H9 (cell line): ENCODE data around the gene BMP8A. TPM values are rescaled to one million over a fixed set of nuclear protein-coding genes. Genes with fewer than 3 reads are reported as not detected.

Experiments used
- DNase-seq: peaks from one replicate; pipeline ENCODE4 v3.0.0-alpha.2; 2017
- H2AFZ ChIP-seq: one replicate; pipeline ENCODE4 v1.6.1; 2013; ENCODE audit warnings: mild to moderate bottlenecking, low read length, control low read depth, moderate library complexity
- H2AK5ac ChIP-seq: 2 replicates; pipeline ENCODE4 v1.6.1; 2013; ENCODE audit warnings: low read length, control low read depth, mixed read lengths; ENCODE audit not compliant: insufficient read length
- H2BK120ac ChIP-seq: one replicate; pipeline ENCODE4 v1.6.1; 2013; ENCODE audit warnings: low read depth, mild to moderate bottlenecking, low read length, control low read depth, inconsistent platforms; ENCODE audit not compliant: poor library complexity, severe bottlenecking
- H2BK12ac ChIP-seq: 2 replicates; pipeline ENCODE4 v1.6.1; 2013; ENCODE audit warnings: low read length, control low read depth, mixed read lengths, low read depth; ENCODE audit not compliant: insufficient read length
- H2BK15ac ChIP-seq: 2 replicates; pipeline ENCODE4 v1.6.1; 2013; ENCODE audit warnings: low read depth, low read length, control low read depth
- H2BK20ac ChIP-seq: one replicate; pipeline ENCODE4 v1.6.1; 2013; ENCODE audit warnings: low read depth, mild to moderate bottlenecking, low read length, control low read depth, inconsistent platforms; ENCODE audit not compliant: poor library complexity, severe bottlenecking
- H2BK5ac ChIP-seq: 2 replicates; pipeline ENCODE4 v1.6.1; 2013; ENCODE audit warnings: low read length, control low read depth, mixed read lengths; ENCODE audit not compliant: insufficient read length
- H3K14ac ChIP-seq: 2 replicates; pipeline ENCODE4 v1.6.1; 2013; ENCODE audit warnings: low read length, control low read depth; ENCODE audit not compliant: insufficient read depth
- H3K18ac ChIP-seq: 2 replicates; pipeline ENCODE4 v1.6.1; 2013; ENCODE audit warnings: low read depth, mild to moderate bottlenecking, mixed read lengths, low read length, control low read depth; ENCODE audit not compliant: insufficient read length
- H3K23ac ChIP-seq: 2 replicates; pipeline ENCODE4 v1.6.1; 2013; ENCODE audit warnings: low read length, control low read depth, mixed read lengths, low read depth; ENCODE audit not compliant: insufficient read length
- H3K23me2 ChIP-seq: 2 replicates; pipeline ENCODE4 v1.6.1; 2013; ENCODE audit warnings: low read depth, mild to moderate bottlenecking, mixed read lengths, low read length, control low read depth; ENCODE audit not compliant: insufficient read length, poor library complexity, severe bottlenecking
- H3K27ac ChIP-seq: 2 replicates; pipeline ENCODE4 v1.5.1; 2013; ENCODE audit warnings: low read length, control low read depth, mixed read lengths, low read depth; ENCODE audit not compliant: insufficient read length
- H3K27me3 ChIP-seq: 2 replicates; pipeline ENCODE4 v1.6.1; 2013; ENCODE audit warnings: low read length, control low read depth, inconsistent platforms; ENCODE audit not compliant: insufficient read depth
- H3K4ac ChIP-seq: 2 replicates; pipeline ENCODE4 v1.6.1; 2013; ENCODE audit warnings: low read depth, mild to moderate bottlenecking, control low read depth, inconsistent platforms, low read length, moderate library complexity
- H3K4me1 ChIP-seq: 2 replicates; pipeline ENCODE4 v1.6.1; 2013; ENCODE audit warnings: low read length, control low read depth, inconsistent platforms; ENCODE audit not compliant: insufficient read depth
- H3K4me2 ChIP-seq: 2 replicates; pipeline ENCODE4 v1.6.1; 2013; ENCODE audit warnings: low read length, control low read depth, mixed read lengths; ENCODE audit not compliant: insufficient read length, insufficient read depth
- H3K56ac ChIP-seq: 2 replicates; pipeline ENCODE4 v1.6.1; 2013; ENCODE audit warnings: low read depth, mild to moderate bottlenecking, mixed read lengths, low read length, control low read depth; ENCODE audit not compliant: insufficient read length
- H3K79me1 ChIP-seq: 2 replicates; pipeline ENCODE4 v1.6.1; 2013; ENCODE audit warnings: low read depth, mild to moderate bottlenecking, moderate library complexity, low read length, control low read depth, inconsistent platforms; ENCODE audit not compliant: insufficient read depth, poor library complexity, severe bottlenecking
- H3K79me2 ChIP-seq: 2 replicates; pipeline ENCODE4 v1.6.1; 2013; ENCODE audit warnings: low read length, control low read depth, inconsistent platforms; ENCODE audit not compliant: insufficient read depth
- H3K9ac ChIP-seq: 2 replicates; pipeline ENCODE4 v1.6.1; 2013; ENCODE audit warnings: low read length, control low read depth, mixed read lengths; ENCODE audit not compliant: insufficient read length; ENCODE audit errors: extremely low read depth
- H3K9me3 ChIP-seq: one replicate; pipeline ENCODE4 v1.6.1; 2013; ENCODE audit warnings: low read depth, low read length, inconsistent platforms; ENCODE audit not compliant: control insufficient read depth
- H3T11ph ChIP-seq: one replicate; pipeline ENCODE4 v1.6.1; 2013; ENCODE audit warnings: mild to moderate bottlenecking, low read length, control low read depth, inconsistent platforms
- H4K20me1 ChIP-seq: one replicate; pipeline ENCODE4 v1.6.1; 2013; ENCODE audit not compliant: control insufficient read depth, insufficient read length, insufficient read depth
- H4K5ac ChIP-seq: 2 replicates; pipeline ENCODE4 v1.6.1; 2013; ENCODE audit warnings: low read depth, mild to moderate bottlenecking, mixed read lengths, low read length, control low read depth; ENCODE audit not compliant: insufficient read length
- H4K8ac ChIP-seq: replicated peaks from 2 replicates; pipeline ENCODE4 v1.6.1; 2013; ENCODE audit warnings: low read length, control low read depth, mixed read lengths, low read depth; ENCODE audit not compliant: insufficient read length
- H4K91ac ChIP-seq: 2 replicates; pipeline ENCODE4 v1.6.1; 2013; ENCODE audit warnings: low read depth, mild to moderate bottlenecking, moderate library complexity, mixed read lengths, low read length, control low read depth; ENCODE audit not compliant: insufficient read length
- H3K27ac Mint-ChIP-seq, 3 experiments: 2 replicates in 2 of 3; 3 replicates in 1 of 3; pipeline ENCODE4 v1.8.0; 2020 to 2021; ENCODE audit warnings: mixed read lengths in 3 of 3, mild to moderate bottlenecking in 1 of 3, moderate library complexity in 1 of 3
- H3K27me3 Mint-ChIP-seq: 2 replicates; pipeline ENCODE4 v1.8.0; 2021; ENCODE audit warnings: low read depth, mild to moderate bottlenecking, moderate library complexity, mixed read lengths
- H3K36me3 Mint-ChIP-seq, 3 experiments: 2 replicates in 2 of 3; 3 replicates in 1 of 3; pipeline ENCODE4 v1.8.0; 2020 to 2021; ENCODE audit warnings: low read depth in 3 of 3, mixed read lengths in 3 of 3; ENCODE audit not compliant: insufficient read depth in 1 of 3
- H3K4me1 Mint-ChIP-seq, 2 experiments: 2 replicates each; pipeline ENCODE4 v1.8.0; 2020; ENCODE audit warnings: mixed read lengths in 2 of 2
- H3K4me3 Mint-ChIP-seq, 2 experiments: 2 replicates in 1 of 2; 3 replicates in 1 of 2; pipeline ENCODE4 v1.8.0; 2020 to 2021; ENCODE audit warnings: mild to moderate bottlenecking in 2 of 2, mixed read lengths in 2 of 2, moderate library complexity in 1 of 2
- H3K9me3 Mint-ChIP-seq, 2 experiments: 2 replicates in 1 of 2; 3 replicates in 1 of 2; pipeline ENCODE4 v1.8.0; 2020; ENCODE audit warnings: mild to moderate bottlenecking in 2 of 2, mixed read lengths in 2 of 2, moderate library complexity in 1 of 2
- CTCF ChIP-seq: fragments of 200-600 bp; sonication (generic); conservative IDR thresholded peaks from 3 replicates; pipeline ENCODE4 v1.8.0; 2021; ENCODE audit warnings: antibody characterized with exemption, mild to moderate bottlenecking
- WGBS: extraction: QIAGEN DNeasy Blood & Tissue Kit; methylation state at CpG from one replicate; pipeline ENCODE4 v1.1.7; 2013; ENCODE audit warnings: missing lambda C conversion rate, low lambda C conversion rate, mixed read lengths; ENCODE audit not compliant: insufficient read length; ENCODE audit errors: extremely low coverage; 5-methylcytosine and 5-hydroxymethylcytosine counted together
- total RNA-seq: library from RNA; stranded (reverse); gene quantifications from 2 replicates; pipeline ENCODE4 v1.2.1, GENCODE V29; 2021

The BMP8A gene
- total RNA-seq, 1 experiment from 2014 or later: 0.52 TPM

- no peak overlapping the region for H3K23ac ChIP-seq
- Mint-ChIP-seq H3K36me3 (peaks cover 0 to 9% (median 0%) of the 10 kb centered on the region in 3 experiments; a peak in 2 of 7 replicates), H3K4me1 (peaks cover 0 to 5% of the 10 kb centered on the region in 2 experiments; a peak in 2 of 4 replicates), H3K9me3 (no peaks in the 10 kb centered on the region; a peak in 1 of 5 replicates), H3K4me3 (no peak overlapping the region), H3K27ac (peak overlapping the region in 1 of 3 experiments; percentile 66; a peak in 1 of 7 replicates), H3K27me3 (peaks cover 4% of the 10 kb centered on the region; the same call in 1 of the 2 replicates)
- no peaks in the 10 kb centered on the region for H3K79me2 ChIP-seq
- no peak for DNase-seq
- H3K18ac ChIP-seq: no peak overlapping the region
- no peak overlapping the region for H4K8ac ChIP-seq
- H2BK15ac ChIP-seq: no peak overlapping the region
- H3K14ac ChIP-seq: no peak overlapping the region
- H3K27ac ChIP-seq: no peak overlapping the region
- no CpG with 5 or more reads among the region's 6 CpGs for WGBS
- H3T11ph ChIP-seq: no peak overlapping the region
- H4K20me1 ChIP-seq: no peaks in the 10 kb centered on the region
- H3K4me2 ChIP-seq: no peak overlapping the region
- no peaks in the 10 kb centered on the region for H3K23me2 ChIP-seq
- no peak overlapping the region for H3K9ac ChIP-seq
- H2BK12ac ChIP-seq: no peak overlapping the region
- H2AK5ac ChIP-seq: no peak overlapping the region
- H3K4ac ChIP-seq: no peak overlapping the region
- H2BK20ac ChIP-seq: no peak overlapping the region
- no peaks in the 10 kb centered on the region for H3K4me1 ChIP-seq
- no peak overlapping the region for H4K5ac ChIP-seq
- TF ChIP-seq CTCF: no peak
- no peak overlapping the region for H2BK5ac ChIP-seq
- H3K9me3 ChIP-seq: no peaks in the 10 kb centered on the region
- no peak overlapping the region for H2BK120ac ChIP-seq
- no peak overlapping the region for H4K91ac ChIP-seq
- no peaks in the 10 kb centered on the region for H3K79me1 ChIP-seq
- no peak overlapping the region for H3K56ac ChIP-seq
- H2AFZ ChIP-seq: no peak overlapping the region
- no peaks in the 10 kb centered on the region for H3K27me3 ChIP-seq
Observed at GRCh38 chr1:39524171-39524570, 32.7 kb downstream of the BMP8A start.
